Kidney tubule cell (primary cell): ENCODE measurements around the gene BRMS1.

ENCODE experiments used
- DNase-seq: peaks from one replicate; pipeline ENCODE4 v3.0.0-alpha.2; 2018; ENCODE audit warnings: low spot score

Gene BRMS1

GRCh38 chr11:66336234-66337102, 8.4 kb downstream of the BRMS1 start, which contains the start of gene RIN1:
RIN1 (minus strand) TSS chr11:66336434; CDS start chr11:66336402, 32 bp downstream.
- DNase-seq, result peak; percentile 99

- DNase-seq, result peak; percentile 61
Observed at GRCh38 chr11:66335531-66336233, 9.2 kb downstream of the BRMS1 start.

- no peak for DNase-seq
Observed at GRCh38 chr11:66334605-66335442, 10.1 kb downstream of the BRMS1 start.

GRCh38 chr11:66333896-66334604, 10.9 kb downstream of the BRMS1 start:
- DNase-seq, result no peak

- no peak for DNase-seq
Observed at GRCh38 chr11:66333220-66333877, 11.6 kb downstream of the BRMS1 start.

GRCh38 chr11:66332371-66333219, 12.3 kb downstream of the BRMS1 start:
- DNase-seq, result no peak

GRCh38 chr11:66331542-66332370, 13.1 kb downstream of the BRMS1 start:
- no peak for DNase-seq

GRCh38 chr11:66330931-66331330, 14.0 kb downstream of the BRMS1 start:
- no peak for DNase-seq

- no peak for DNase-seq
Observed at GRCh38 chr11:66329165-66329673, 15.7 kb downstream of the BRMS1 start.

- peak; percentile 78 for DNase-seq
Observed at GRCh38 chr11:66328302-66329144, 16.4 kb downstream of the BRMS1 start.

GRCh38 chr11:66328031-66328301, 16.9 kb downstream of the BRMS1 start:
- DNase-seq, result no peak

- DNase-seq, result peak; percentile 62
Observed at GRCh38 chr11:66327171-66328030, 17.5 kb downstream of the BRMS1 start.

GRCh38 chr11:66326261-66327111, 18.4 kb downstream of the BRMS1 start:
- DNase-seq, result peak; percentile 40

GRCh38 chr11:66325263-66325671, 19.6 kb downstream of the BRMS1 start:
- no peak for DNase-seq

GRCh38 chr11:66324664-66325063, 20.2 kb downstream of the BRMS1 start:
- peak; percentile 10 for DNase-seq

- DNase-seq, result no peak
Observed at GRCh38 chr11:66323684-66324083, 21.2 kb downstream of the BRMS1 start.
